ENCODE results near the gene INF2.
A peak's percentile ranks its signal among the peaks of the same experiment; 100 is the strongest.
"Not testable (repeated sequence)": the region's sequence is repeated elsewhere in the genome, so short reads cannot be mapped to it uniquely, and the experiment has no call there.

The INF2 gene

DNA sequence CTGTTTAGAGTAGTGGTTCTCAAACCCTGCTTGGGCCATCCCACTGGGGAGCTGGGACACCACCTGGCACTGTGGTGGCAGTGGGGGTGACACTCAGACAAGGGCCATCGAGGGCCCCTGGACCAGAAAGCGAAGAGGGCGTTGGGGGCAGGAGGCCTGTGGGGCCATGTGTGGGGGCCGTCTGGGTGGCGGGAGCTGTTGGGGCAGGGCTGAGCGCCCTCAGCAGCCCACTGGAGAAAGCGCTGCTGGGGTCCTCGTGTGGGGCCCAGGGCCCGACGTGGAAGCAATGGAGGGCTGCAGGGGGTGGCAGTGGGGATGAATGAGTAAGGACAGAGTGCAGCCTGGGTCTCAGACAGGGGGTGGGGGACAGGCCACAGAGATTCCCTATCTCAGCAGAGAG, 28.7 kb downstream of the INF2 start:
- no peak for DNase-seq (ENCODE audit: low read depth in 1 of 2, low spot score in 1 of 2)

DNA sequence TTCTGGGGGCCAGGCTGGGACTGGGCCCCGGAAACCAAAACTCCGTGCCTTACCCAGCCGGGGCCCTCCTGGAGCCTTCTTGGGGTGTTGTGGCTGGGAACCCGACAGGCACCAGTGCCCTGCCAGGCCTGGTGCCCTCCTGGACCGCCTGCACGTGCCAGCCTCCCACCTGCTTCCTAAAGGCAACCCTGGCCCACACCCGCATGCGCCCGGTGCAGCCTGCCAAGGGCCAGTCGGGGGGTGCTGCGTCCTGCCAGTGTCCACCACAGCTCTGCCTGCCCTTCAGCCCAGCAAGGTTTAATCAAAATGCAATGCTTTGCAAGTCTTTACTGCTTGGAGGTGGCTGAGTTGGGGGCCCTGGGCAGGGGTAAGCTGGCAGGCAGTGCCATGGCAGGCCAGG, 29.5 kb downstream of the INF2 start:
- DNase-seq (ENCODE audit: low read depth in 1 of 2, low spot score in 1 of 2) = no peak

DNA sequence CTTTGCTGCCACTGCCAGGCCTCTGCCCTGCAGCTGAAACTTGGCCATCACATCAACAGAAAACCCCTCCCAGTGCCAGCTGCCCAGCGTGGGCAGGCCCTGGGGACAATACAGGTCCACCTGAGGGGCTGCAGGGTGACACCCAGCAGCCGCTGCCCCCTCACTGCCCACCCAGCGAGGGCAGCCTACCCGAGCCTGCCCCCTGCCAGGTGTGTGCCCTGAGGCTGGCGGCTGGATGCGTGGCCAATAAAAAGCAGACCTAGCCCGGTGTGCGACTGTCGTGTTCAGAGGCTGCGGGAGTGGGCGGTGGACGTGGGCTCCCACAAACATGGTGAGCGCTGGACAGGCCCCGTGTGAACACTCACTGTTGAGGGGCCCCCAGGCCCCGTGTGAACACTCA, 29.9 kb downstream of the INF2 start:
- no peak for DNase-seq (ENCODE audit: low read depth in 1 of 2, low spot score in 1 of 2)

DNA sequence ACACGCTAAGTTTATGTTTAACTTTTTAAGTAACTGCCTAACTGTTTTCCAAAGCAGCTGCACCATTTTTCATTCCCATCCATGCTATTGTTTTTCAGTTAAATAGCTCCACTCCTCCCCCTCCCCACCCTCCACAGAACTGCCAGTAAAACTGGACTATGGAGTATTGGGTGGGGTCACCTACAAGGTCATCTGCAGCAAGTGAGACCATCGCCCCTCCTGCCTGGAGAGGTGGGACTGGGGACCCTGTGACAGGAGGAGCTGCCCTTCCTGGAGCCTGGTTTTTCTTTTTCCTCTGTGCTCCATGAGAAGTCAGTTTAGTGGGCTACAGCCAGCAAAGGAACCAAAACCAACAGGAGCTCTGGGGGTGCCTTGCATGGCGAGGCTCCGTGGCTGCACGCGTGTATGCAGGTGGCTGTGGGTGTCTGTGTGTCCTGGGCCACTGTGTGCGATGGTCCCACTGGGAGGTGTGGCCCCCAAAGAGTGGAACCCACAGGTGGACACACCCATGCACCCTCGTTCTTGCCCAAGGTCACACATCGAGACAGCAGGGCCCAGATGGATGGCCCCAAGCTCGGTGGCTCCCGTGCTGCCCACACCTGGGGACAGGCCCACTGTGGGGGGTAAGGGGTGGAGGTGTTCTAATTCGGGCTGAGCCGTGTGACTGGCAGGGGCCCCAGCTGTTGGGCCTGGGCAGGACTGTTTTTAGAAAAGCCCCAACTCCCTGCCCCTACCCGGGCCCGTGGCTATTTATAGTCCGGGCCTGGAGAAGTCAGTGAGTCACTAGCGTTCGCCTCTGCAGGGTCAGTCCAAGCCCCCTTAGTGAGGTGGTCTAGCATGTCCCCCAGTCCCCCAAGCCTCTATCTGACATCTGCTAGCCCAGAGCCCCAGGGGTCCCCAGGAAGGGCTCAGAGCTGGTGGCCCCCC, 32.4 kb downstream of the INF2 start:
- no peak for DNase-seq (ENCODE audit: low read depth in 1 of 2, low spot score in 1 of 2)

DNA sequence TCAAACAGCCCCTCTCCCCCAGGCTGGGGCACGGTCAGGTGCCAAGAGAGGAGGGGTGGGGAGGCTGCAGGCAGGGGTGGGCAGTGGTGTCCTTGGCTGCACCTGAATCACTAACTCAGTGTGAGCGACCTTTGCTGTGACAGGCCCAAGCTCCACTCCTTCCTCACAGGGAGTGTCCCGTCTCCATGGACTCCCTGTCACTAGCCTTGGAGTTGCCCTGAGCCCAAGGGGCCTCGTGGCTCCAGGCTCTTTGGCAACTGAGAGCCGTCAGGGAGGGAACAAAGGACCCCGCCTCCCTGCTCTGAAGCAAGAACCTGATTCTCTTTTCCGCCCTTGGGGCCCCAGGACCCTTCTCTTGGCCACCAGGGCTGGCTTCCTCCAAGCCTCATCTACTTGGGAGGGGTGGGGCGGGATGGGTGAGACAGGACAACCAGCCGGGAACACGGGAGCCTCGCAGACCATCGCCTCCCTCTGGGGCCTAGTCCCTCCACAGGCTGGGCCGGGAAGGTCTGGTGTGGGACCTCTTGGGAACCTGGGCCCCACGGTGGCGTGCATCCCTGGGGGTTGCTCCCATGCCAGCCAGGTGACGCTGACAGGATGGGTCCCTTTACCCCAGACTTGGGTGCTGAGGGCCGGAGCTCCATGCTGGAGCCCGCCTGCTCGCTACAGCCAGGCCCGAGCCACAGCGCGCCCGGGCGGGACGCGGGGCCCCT, 33.7 kb downstream of the INF2 start:
- no peak for DNase-seq (ENCODE audit: low read depth in 1 of 2, low spot score in 1 of 2)

DNA sequence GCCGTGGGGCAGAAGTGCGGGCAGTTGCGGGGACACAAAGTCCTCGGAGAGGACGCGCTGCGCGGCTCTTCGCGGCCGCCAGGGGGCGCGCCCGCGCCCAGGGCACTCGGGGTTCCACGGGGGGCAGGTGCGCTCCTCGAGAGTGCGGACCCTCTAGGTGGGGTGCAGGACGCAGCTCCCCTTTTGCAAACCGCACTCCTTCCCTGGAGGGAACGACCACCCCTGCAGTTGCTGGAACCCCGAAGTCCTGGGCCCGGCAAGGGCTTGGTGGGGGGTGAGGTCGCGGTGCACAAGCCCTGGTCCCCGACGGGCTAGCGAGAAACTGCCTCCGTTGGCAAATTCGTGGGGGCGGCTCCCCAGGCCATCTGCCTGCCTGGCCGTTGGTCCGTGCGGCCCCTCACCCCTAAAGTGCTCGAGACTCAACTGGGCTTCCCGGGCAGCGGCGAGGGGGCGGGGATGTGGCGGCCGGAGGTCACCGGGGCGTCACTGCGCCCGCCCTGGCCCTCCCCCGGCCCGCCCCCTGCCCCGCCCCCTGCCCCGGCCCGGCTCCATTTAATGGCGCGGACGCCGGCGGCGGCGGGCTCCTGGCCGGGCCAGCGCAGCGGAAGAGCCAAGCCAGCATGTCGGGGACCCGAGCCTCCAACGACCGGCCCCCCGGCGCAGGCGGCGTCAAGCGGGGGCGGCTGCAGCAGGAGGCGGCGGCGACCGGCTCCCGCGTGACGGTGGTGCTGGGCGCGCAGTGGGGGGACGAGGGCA, 34.4 kb downstream of the INF2 start, which contains the start of gene ADSS1:
Gene ADSS1, plus strand, starts transcription at position 579 of the 756 bp plus-strand sequence. Its CDS starts 42 bp downstream, at position 621.
- peak; percentile 32 to 47 for DNase-seq (ENCODE audit: low read depth in 1 of 2, low spot score in 1 of 2)

DNA sequence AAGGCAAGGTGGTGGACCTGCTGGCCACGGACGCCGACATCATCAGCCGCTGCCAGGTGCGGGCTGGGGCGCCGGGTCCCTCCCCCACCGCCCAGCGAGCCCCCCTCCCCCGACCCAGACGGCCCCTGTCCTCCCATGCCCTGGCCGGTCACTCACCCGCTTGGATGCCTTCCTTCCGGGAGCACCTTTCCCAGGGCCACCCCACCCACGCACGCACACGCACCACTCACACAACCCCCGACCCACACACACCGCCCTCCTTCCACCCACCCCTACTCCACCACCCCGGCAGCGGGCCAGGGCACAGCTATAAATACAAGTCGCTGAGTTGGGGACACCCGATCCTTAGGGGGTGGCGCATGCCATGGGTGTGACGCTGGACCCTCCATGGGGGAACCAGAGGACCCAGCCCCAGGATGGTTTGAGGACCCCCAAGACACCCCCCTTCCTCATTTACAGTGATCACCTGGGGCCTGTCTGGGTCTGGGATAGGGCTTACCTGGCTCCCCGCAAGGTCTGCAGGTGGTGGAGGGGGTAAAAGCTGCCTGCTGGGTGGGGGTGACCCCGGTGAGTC, 35.1 kb downstream of the INF2 start:
- no peak for DNase-seq (ENCODE audit: low read depth in 1 of 2, low spot score in 1 of 2)

DNA sequence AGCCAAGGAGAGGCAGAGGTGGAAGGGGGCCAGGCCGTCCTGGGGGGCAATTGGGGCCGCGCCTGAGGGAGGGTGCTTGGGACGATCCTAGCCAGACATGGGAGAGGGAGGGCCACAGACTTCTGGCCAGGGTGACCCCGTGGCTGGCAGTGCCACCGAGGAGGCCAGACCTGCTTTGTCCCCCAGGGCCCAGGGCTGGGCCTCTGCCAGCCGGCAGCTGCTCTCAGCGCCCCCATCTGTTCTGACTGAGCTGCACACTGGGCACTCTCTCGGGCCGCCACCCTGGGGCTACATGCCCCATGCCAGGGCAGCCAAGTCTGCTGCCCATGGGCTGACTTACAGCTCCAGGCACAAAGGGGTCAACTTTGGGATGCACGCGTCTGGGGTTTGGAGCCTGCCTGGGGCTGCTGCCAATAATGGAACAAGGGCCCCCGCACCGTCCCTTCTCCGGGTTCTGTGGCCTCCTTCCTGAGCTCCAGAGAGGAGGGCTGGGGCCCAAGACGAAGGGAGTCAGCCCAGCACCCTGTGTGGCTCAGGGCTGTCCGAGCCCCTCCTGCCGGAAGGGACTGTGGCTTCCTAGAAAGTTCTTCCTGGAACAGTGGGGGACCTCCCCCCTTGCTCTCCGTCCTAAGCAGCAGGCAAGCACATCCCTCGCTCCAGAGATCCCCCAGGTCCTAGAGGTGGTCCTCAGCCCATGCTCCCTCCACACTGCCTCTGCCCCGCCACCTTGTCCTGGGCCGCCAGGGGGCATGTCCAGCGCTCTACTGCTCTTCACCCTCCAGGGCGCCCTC, 35.8 kb downstream of the INF2 start:
- no peak for DNase-seq (ENCODE audit: low read depth in 1 of 2, low spot score in 1 of 2)

DNA sequence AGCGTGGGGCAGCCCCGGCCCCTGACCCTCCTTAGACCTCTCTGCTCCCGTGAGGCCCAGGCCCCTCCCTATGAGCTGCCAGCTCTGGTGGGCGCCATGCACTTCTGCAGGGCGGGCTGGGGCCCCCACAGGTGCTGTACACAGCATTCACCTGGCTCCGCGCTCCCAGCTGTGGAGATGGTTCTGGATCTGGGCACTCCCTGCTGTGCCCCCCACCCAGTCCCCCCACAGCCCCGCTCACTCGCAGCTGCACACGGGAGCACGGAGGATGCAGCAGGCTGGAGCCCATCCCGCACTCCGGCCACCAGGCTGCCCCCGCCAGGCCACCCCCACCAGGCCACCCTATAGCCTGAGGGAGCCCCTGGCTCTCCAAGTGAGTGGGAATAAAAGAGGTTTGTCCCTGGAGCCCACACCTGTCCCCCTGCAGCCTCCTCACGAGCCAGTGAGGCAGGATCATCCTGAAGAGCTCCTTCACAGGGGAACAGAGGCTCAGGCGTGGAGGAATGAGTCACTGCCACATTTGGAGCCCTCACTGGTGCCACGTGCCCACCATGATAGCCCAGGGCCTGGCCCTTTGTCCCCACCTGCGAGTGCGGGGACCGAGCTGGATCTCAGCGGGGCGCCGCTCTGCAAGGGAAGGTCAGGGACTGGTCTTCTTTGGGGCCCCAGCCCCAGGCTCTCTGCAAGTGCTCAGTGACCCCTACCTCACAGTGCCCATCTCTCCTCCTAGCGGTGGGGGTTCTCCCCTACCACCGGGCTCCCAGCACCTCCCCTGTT, 36.5 kb downstream of the INF2 start:
- DNase-seq (ENCODE audit: low read depth in 1 of 2, low spot score in 1 of 2) = no peak

DNA sequence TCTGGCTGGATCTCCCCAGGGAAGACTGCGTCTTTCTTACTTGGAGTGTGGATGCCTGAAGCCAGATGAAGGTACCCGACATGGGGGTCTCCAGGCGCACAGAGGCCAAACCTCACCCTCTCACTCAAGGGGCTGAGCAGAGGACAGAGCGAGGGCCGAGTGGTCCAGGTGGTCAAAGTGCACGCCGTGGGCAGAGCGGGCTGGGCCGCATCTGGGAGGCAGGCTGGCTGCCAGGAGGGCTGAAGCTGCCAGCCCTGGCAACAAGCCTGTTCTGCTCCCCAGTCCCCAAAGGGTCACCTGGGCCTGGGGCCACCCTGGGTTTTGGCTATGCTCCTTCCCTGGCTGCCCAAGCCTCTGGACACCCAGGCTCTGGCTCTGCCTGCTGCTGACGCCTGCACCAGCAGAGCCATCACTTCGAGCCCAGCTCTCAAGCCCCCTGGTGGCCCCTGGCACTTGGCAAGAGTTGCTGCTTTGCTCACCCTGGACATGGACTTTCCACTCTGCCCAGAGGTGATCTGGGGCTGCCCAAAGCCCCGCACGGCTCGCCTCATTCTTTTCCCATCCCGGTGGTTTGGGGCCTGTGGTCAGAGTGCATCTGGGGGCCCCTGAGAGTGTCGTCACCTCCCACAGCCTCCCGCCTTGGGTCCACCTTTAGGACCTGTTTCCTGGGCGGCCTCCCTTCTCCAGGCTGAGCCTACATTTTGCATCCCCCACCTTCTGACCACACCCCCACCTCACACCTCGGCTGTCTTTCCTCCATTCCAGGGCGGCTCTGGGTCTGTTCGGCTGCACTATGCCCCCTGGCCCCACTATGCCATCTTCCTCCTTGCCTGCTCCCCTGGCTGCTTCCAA, 37.4 kb downstream of the INF2 start:
- DNase-seq (ENCODE audit: low read depth in 1 of 2, low spot score in 1 of 2) = no peak

DNA sequence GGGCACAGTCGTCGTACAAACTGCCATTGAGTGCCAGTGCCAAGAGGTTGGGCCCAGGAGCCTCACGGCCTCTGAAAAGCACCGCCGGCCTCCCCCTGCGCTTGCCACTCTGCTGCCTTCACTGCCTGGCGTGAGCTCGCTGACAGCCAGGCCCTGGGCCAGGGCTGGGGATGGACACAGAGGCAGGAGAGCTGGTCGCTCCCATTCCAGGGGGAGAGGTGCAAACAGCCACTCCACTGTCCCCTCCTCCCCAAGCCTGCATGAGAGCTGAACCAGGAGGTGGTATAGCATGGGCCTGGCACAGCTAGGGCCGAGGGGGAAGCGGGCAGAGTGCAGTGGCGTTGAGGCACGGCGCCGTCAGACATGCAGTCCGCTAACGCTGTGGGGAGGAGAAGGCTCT, 39.2 kb downstream of the INF2 start:
- no peak for DNase-seq (ENCODE audit: low read depth in 1 of 2, low spot score in 1 of 2)

DNA sequence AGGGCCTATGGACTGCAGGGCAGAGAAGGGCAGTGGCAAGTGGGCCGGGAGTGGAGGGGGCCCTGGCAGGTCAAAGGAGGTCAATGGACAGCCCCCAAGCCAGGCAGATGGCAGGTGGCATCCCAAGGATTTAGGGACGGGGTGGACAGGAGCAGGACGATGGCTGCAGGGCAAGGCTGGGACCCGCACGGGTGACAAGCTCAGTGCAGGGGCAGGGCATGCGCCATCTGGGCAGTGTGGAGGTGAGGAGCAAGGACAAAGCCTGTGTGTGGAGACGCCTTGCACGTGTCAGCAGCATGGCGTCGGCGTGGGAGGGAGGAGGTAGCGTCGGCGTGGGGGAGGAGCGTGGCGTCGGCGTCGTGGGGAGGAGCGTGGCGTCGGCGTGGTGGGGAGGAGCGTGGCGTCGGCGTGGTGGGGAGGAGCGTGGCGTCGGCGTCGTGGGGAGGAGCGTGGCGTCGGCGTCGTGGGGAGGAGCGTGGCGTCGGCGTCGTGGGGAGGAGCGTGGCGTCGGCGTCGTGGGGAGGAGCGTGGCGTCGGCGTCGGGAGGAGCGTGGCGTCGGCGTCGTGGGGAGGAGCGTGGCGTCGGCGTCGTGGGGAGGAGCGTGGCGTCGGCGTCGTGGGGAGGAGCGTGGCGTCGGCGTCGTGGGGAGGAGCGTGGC, 39.9 kb downstream of the INF2 start:
- DNase-seq (ENCODE audit: low read depth in 1 of 2, low spot score in 1 of 2) = not testable (repeated sequence)

DNA sequence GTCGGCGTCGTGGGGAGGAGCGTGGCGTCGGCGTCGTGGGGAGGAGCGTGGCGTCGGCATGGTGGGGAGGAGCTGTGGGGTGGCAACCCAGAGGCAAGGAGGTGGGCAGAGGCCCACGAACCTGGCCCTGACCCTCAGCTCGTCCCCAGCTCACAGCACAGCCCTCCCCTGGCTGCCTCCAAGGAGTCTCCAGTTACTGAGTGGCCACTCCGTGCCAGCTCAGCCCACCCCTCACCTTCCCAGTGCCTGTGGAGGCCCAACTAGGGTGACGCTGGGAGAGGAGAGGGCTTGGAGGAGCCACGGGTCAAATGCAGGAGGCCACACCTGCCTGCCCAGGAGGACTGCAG, 40.4 kb downstream of the INF2 start:
- no peak for DNase-seq (ENCODE audit: low read depth in 1 of 2, low spot score in 1 of 2)

DNA sequence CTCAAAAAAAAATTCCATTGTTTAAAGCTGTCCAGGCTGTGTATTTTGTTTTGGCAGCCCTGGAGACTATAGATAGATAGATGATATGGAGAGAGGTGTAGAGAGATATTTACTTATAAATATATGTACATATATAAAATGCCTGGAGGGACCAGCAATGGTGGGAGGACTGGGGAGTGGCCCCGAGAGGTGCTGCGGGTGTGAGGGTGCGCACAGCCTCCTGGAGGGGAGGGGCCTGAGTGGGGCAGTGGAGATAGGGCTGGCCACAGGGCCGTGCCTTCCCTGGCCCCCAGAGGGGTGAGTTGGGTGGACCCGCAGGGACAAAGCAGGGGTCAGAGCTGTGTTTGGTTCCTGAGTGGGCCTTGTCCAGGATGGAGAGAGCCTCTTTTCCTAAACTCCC, 41.1 kb downstream of the INF2 start:
- no peak for DNase-seq (ENCODE audit: low read depth in 1 of 2, low spot score in 1 of 2)

DNA sequence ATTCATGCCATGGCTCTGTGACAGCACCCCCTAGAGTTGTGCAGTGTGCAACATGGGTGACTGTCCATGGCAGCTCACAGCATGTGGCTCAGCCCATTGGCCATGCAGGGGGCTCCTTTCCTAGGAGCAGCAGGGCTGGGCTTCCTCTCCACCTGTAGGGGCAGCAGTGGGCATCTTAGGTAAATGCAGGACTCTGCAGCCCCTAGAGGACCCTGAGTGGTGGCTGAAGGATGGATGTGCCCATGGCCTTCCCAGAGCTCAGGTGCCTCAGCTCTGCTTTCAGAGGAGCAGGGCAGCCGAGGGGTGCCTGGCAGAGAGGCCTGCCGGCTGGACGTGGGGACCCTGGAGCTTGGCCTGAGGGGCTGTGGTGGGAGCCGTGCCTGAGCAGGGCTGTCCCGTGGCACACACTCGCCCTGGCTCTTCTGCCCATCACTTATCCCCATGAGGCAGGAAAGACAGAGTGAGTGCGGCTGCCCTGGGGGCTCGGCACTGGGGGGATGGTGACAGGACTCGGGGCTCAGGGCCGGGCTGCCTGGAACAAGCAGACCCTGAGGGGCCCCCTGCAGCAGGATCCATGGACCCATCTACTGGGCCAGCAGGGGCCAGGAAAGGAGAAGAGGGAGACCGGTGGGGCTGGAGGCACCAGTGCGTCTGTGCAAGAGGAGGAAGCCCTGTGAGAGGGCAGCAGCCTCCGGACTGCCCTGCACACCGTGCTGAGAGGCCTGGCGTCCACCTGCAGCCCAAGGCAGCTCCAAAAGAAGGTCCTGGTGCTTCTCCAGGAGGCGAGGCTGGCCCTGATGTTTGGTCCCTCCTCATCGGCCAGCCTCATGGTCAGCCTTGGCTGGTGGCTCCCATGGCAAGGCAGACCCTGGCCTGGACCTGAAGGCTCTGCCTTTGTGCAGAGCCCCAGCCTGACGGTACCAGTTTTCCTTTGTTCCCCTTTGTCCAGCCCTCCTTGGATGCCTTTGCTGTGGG, 42.2 kb downstream of the INF2 start:
- DNase-seq (ENCODE audit: low read depth in 1 of 2, low spot score in 1 of 2) = no peak

DNA sequence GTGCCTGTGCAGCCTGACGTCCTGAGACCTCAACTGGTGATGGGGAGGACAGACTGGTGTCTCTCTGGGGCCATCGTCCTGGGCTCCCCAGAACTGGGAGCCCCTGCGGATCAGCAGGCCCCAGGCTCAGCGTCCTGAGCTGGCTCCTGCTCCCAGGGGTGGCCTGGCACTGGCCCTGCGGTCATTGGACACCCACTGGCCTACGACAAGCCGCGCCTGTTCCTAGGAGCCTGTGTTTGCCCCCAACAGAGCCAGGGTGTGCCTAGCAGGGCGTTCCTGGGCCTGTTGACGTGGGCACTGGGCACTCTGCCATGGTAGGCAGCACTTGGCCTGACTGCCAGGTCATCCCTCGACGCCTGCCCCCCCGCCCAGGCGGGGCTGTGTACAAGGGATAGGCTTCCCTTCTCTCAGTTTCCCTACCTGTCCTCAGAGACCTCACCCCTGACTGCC, 43.0 kb downstream of the INF2 start:
- no peak for DNase-seq (ENCODE audit: low read depth in 1 of 2, low spot score in 1 of 2)
